GM19099 (cell line): Measurements from ENCODE around the gene UCN2.

Experiments
- POLR2A ChIP-seq: IDR thresholded peaks from 3 replicates; pipeline ENCODE4 v1.6.1; 2011; ENCODE audit warnings: low read depth; ENCODE audit not compliant: insufficient read length; ENCODE audit errors: extremely low read depth

UCN2 gene

GRCh38 chr3:48536116-48536515 lies 27.5 kb downstream of the UCN2 start:
- no peak for TF ChIP-seq POLR2A

GRCh38 chr3:48535578-48535977 lies 28.0 kb downstream of the UCN2 start:
- TF ChIP-seq POLR2A, result no peak

- no peak for TF ChIP-seq POLR2A
These were observed 30.6 kb downstream of the UCN2 start for GRCh38 chr3:48532977-48533337.

GRCh38 chr3:48532271-48532976 lies 31.2 kb downstream of the UCN2 start:
- no peak for TF ChIP-seq POLR2A

- TF ChIP-seq POLR2A, result no peak
These were observed 34.8 kb downstream of the UCN2 start for GRCh38 chr3:48528754-48529153.

GRCh38 chr3:48528048-48528447 lies 35.5 kb downstream of the UCN2 start:
- no peak for TF ChIP-seq POLR2A

- TF ChIP-seq POLR2A, result no peak
These were observed 38.6 kb downstream of the UCN2 start for GRCh38 chr3:48524970-48525369.

GRCh38 chr3:48521635-48522034 lies 41.9 kb downstream of the UCN2 start:
- TF ChIP-seq POLR2A, result no peak

- TF ChIP-seq POLR2A, result no peak
These were observed 44.3 kb downstream of the UCN2 start for GRCh38 chr3:48519277-48519643.

- no peak for TF ChIP-seq POLR2A
These were observed 44.8 kb downstream of the UCN2 start for GRCh38 chr3:48518638-48519276.

- TF ChIP-seq POLR2A, result no peak
These were observed 45.5 kb downstream of the UCN2 start for GRCh38 chr3:48518069-48518468.

GRCh38 chr3:48516571-48516970 lies 47.0 kb downstream of the UCN2 start:
- TF ChIP-seq POLR2A, result no peak

GRCh38 chr3:48514431-48515227 lies 49.0 kb downstream of the UCN2 start:
- no peak for TF ChIP-seq POLR2A
